DND-41 (cell line): Measurements from ENCODE around the gene BLMH.

ENCODE experiments used
- EZH2 ChIP-seq: IDR thresholded peaks from 3 replicates; pipeline ENCODE4 v1.6.1; 2012; ENCODE audit warnings: borderline replicate concordance, low read depth, mild to moderate bottlenecking, moderate library complexity, low read length, inconsistent platforms; ENCODE audit not compliant: severe bottlenecking
- TF ChIP-seq, protein P1 (sequence below): IDR thresholded peaks from 2 replicates; pipeline ENCODE4 v1.5.1; 2012; ENCODE audit warnings: borderline replicate concordance, low read length, moderate library complexity, mild to moderate bottlenecking; ENCODE audit not compliant: poor library complexity, severe bottlenecking; ENCODE audit errors: extremely low read depth

DNA sequence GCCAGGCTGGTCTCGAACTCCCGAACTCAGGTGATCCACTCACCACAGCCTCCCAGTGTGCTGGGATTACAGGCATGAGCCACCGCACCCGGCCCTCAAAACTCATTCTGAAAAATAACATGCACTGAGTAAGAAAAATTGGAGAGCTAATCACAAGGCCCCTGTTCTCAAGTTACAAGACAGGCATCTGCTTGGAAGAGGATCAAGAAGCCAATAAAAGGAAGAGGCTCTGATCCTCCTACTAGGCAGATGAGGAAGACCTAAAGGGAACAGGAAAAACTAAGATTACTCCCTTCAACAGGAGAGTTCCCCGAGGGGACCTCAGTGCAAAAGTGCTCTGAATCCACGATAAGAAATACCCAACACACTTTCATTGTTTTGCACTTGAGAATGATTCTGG lies 18.4 kb downstream of the BLMH start:
- TF ChIP-seq, protein P1, sequence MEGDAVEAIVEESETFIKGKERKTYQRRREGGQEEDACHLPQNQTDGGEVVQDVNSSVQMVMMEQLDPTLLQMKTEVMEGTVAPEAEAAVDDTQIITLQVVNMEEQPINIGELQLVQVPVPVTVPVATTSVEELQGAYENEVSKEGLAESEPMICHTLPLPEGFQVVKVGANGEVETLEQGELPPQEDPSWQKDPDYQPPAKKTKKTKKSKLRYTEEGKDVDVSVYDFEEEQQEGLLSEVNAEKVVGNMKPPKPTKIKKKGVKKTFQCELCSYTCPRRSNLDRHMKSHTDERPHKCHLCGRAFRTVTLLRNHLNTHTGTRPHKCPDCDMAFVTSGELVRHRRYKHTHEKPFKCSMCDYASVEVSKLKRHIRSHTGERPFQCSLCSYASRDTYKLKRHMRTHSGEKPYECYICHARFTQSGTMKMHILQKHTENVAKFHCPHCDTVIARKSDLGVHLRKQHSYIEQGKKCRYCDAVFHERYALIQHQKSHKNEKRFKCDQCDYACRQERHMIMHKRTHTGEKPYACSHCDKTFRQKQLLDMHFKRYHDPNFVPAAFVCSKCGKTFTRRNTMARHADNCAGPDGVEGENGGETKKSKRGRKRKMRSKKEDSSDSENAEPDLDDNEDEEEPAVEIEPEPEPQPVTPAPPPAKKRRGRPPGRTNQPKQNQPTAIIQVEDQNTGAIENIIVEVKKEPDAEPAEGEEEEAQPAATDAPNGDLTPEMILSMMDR, result no peak
- TF ChIP-seq EZH2, result no peak
